SH-SY5Y (cell line): ENCODE data around the gene NCF2.

Experiments used
- GATA2 ChIP-seq: IDR thresholded peaks from 2 replicates; pipeline ENCODE4 v1.6.1; 2011; ENCODE audit warnings: mild to moderate bottlenecking, low read depth, low read length
- GATA3 ChIP-seq: IDR thresholded peaks from 2 replicates; pipeline ENCODE4 v1.6.1; 2011; ENCODE audit warnings: low read depth, mild to moderate bottlenecking, low read length, moderate library complexity

GRCh38 chr1:183516725-183517124, 73.5 kb downstream of the NCF2 start:
- TF ChIP-seq GATA3 (no peak), GATA2 (no peak)
